Muscle of arm (tissue), 12 donors: ENCODE measurements around the gene COL5A2. TPM values are rescaled to one million over a fixed set of nuclear protein-coding genes. Genes with fewer than 3 reads are reported as not detected.
A peak's percentile ranks its signal among the peaks of the same experiment; 100 is the strongest.

ENCODE experiments used
- DNase-seq: peaks from one replicate; pipeline ENCODE4 v3.0.0-alpha.2; 2013
- polyA plus RNA-seq, 12 donors: library from polyadenylated mRNA; unstranded; fragments of 120-200 nt; gene quantifications; one replicate each; pipeline ENCODE4 v1.2.1, GENCODE V29; 2013; ENCODE audit not compliant: insufficient read length in 12 of 12

Gene COL5A2
- polyA plus RNA-seq, 12 donors: 283 to 950 (median 411) TPM

- DNase-seq: no peak
Measured at GRCh38 chr2:189057316-189057715, 122.2 kb downstream of the COL5A2 start.

GRCh38 chr2:189056200-189057106 is 123.1 kb downstream of the COL5A2 start:
- no peak for DNase-seq

GRCh38 chr2:189050165-189050712 is 129.3 kb downstream of the COL5A2 start:
- no peak for DNase-seq

- no peak for DNase-seq
Measured at GRCh38 chr2:189049709-189050164, 129.8 kb downstream of the COL5A2 start.

GRCh38 chr2:189048189-189048588 is 131.4 kb downstream of the COL5A2 start:
- no peak for DNase-seq

- no peak for DNase-seq
Measured at GRCh38 chr2:189047171-189047888, 132.2 kb downstream of the COL5A2 start.

- DNase-seq: no peak
Measured at GRCh38 chr2:189046320-189046719, 133.2 kb downstream of the COL5A2 start.

- DNase-seq: no peak
Measured at GRCh38 chr2:189045836-189046235, 133.7 kb downstream of the COL5A2 start.

GRCh38 chr2:189037518-189037917 is 142.0 kb downstream of the COL5A2 start:
- no peak for DNase-seq

- no peak for DNase-seq
Measured at GRCh38 chr2:189024901-189025618, 154.5 kb downstream of the COL5A2 start.

GRCh38 chr2:189022492-189022891 is 157.1 kb downstream of the COL5A2 start:
- peak; percentile 83 for DNase-seq

- peak; percentile 91 for DNase-seq
Measured at GRCh38 chr2:189022053-189022481, 157.5 kb downstream of the COL5A2 start.

- DNase-seq: no peak
Measured at GRCh38 chr2:189020179-189020578, 159.4 kb downstream of the COL5A2 start.

GRCh38 chr2:189018631-189019030 is 160.9 kb downstream of the COL5A2 start:
- DNase-seq: no peak

GRCh38 chr2:189016311-189016861 is 163.2 kb downstream of the COL5A2 start:
- DNase-seq: no peak

GRCh38 chr2:189015359-189015758 is 164.2 kb downstream of the COL5A2 start:
- DNase-seq: no peak

- no peak for DNase-seq
Measured at GRCh38 chr2:189014449-189015138, 165.0 kb downstream of the COL5A2 start.

GRCh38 chr2:189013671-189014448 is 165.7 kb downstream of the COL5A2 start:
- no peak for DNase-seq

GRCh38 chr2:189013031-189013430 is 166.5 kb downstream of the COL5A2 start:
- DNase-seq: no peak

- no peak for DNase-seq
Measured at GRCh38 chr2:189012351-189012750, 167.2 kb downstream of the COL5A2 start.
